Neuron (in vitro differentiated cells): ENCODE measurements around the gene DTNBP1.

ENCODE experiments used
- H2AFZ ChIP-seq: one replicate; pipeline ENCODE4 v1.6.1; 2013; ENCODE audit warnings: low read depth, mild to moderate bottlenecking, inconsistent platforms, low read length, moderate library complexity
- H3K27me3 ChIP-seq: one replicate; pipeline ENCODE4 v1.6.1; 2013; ENCODE audit warnings: low read length; ENCODE audit not compliant: insufficient read depth
- H3K36me3 ChIP-seq: one replicate; pipeline ENCODE4 v1.6.1; 2013; ENCODE audit warnings: low read length; ENCODE audit not compliant: insufficient read depth
- H3K4me1 ChIP-seq: one replicate; pipeline ENCODE4 v1.6.1; 2013; ENCODE audit warnings: low read length; ENCODE audit not compliant: insufficient read depth
- H3K4me3 ChIP-seq: 2 replicates; pipeline ENCODE4 v1.5.1; 2013; ENCODE audit warnings: mild to moderate bottlenecking, low read length, moderate library complexity
- H3K9me3 ChIP-seq: one replicate; pipeline ENCODE4 v1.6.1; 2013; ENCODE audit warnings: low read length

Gene DTNBP1

DNA sequence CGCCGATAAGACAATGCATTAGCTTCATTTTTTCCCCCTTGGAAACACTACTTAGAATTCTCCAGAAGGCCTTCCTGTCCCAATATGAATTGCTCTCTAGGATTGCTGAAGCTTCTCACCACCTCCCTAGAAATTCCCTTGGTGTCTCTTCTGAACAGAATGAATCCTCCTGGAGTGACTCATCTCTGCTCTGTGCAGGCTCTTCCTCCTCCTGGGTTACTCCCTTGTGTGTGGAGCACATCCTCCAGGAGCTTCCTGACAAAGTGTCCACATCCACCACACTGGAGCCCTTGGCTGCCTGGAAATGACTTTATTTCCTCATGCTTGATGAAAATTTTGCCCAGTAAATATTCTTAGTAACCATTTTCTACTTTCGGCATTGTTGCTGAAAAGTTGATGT lies 54.4 kb downstream of the DTNBP1 start:
- Histone ChIP-seq H2AFZ (no peak overlapping the region), H3K36me3 (no peaks in the 10 kb centered on the region), H3K9me3 (peaks cover 7% of the 10 kb centered on the region), H3K4me3 (no peak overlapping the region), H3K27me3 (no peaks in the 10 kb centered on the region), H3K4me1 (no peaks in the 10 kb centered on the region)

DNA sequence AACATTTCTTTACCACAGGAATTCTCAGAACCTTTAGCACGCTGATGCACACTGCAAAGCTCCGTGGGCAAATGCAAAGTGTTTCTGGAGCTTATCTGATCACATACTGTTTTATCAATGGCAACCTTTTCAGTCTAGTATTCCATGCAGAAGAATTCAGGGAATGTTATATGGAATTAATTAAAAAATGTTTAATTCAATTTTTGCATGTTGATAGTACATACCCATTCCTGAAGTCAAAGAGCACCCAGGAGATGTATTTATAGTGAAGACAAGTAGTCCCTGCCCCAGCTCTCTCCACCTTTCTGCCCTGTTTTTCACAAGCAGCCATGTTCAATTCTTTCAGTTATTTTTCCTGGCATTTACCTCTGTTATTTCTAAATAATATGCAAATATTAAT lies 55.2 kb downstream of the DTNBP1 start:
- Histone ChIP-seq H2AFZ (no peak overlapping the region), H3K9me3 (peaks cover 5% of the 10 kb centered on the region), H3K36me3 (no peaks in the 10 kb centered on the region), H3K27me3 (no peaks in the 10 kb centered on the region), H3K4me1 (no peaks in the 10 kb centered on the region), H3K4me3 (no peak overlapping the region)

DNA sequence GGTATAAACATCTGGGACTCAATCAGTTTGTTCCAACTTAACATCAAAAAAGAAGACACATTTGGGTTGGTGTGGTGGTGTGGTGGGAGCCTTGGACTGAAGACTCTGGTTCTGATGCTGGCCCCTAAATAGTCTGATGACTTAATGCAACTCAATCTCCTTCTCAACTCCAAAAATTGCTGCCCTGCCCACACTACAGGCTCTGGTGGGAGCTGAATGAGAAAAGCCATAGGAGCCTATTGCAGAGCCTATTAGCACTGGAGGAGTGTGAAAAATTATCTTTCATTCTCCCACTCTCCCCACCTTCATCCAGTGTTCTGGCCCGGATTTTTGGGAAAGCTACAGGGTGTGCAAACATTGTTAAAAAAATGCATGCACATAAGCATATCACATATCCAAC lies 56.5 kb downstream of the DTNBP1 start:
- H3K4me3 ChIP-seq = no peak overlapping the region
- no peaks in the 10 kb centered on the region for H3K27me3 ChIP-seq
- no peak overlapping the region for H2AFZ ChIP-seq
- peaks cover 5% of the 10 kb centered on the region for H3K9me3 ChIP-seq
- no peaks in the 10 kb centered on the region for H3K36me3 ChIP-seq
- no peaks in the 10 kb centered on the region for H3K4me1 ChIP-seq

DNA sequence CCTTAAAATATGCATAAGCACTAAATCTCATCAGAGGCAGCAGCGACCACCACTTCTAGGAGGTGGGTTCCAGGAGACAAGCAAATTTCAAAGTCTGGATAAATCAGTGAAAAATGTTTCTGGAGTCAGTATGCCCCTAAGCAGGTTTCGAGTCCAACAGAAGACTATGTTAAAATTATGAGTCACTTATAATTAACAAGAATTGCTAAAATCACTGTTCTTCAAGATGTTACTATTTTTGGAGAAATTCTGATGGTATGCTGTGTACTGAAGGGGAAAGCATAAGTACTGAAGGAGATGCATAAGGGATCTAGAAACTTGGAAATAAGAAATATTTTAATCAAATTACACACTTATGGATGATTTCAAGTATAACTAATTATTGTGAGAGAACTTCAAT lies 58.0 kb downstream of the DTNBP1 start:
- H3K9me3 ChIP-seq = no peaks in the 10 kb centered on the region
- no peaks in the 10 kb centered on the region for H3K4me1 ChIP-seq
- H2AFZ ChIP-seq = no peak overlapping the region
- H3K27me3 ChIP-seq = no peaks in the 10 kb centered on the region
- no peak overlapping the region for H3K4me3 ChIP-seq
- H3K36me3 ChIP-seq = no peaks in the 10 kb centered on the region

DNA sequence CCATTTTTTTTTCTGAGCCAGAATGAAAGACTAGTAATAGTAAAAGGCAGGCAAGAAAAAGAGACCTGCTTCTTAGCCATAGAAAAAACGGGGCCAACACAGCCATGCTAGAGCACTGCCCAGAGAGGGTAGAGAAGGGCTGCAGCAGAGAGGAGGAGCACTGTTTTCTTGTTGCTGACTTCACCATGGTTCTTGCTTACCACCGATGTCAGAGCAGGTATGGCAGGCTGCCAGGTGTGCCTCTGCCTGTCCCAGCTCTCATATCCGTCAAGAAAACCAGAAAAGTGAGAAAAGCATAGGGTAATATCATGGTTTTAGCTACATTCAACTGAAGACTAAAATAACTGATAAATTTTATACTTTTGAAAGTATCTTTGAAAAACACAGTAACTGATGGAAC lies 60.7 kb downstream of the DTNBP1 start:
- Histone ChIP-seq H3K4me3 (no peak overlapping the region), H3K36me3 (no peaks in the 10 kb centered on the region), H3K4me1 (no peaks in the 10 kb centered on the region), H3K9me3 (no peaks in the 10 kb centered on the region), H2AFZ (no peak overlapping the region), H3K27me3 (no peaks in the 10 kb centered on the region)

DNA sequence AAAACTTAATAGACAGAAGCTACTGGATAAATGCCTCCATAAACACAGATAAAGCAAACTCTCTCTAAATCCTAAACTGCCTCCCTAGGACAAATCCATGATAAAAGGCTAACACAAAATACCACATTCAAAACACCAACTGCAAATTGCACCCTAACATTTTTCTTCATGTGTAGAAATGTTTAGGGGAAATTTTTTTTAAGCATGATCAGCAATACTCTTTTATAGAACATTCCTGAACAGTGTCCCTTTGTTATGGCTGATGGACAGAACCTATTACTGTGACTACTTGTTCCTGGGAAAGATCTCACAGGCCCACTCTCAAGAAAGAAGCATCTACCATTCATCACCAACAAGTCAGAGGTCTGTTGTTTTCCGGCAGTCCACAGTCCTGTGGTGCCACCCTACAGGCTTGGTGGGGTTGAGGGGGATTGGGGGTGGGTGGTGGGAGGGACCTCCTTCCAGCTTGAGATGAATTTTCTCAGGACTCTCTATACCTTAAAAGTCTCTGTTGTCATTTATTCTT lies 64.5 kb downstream of the DTNBP1 start:
- Histone ChIP-seq H3K27me3 (no peaks in the 10 kb centered on the region), H2AFZ (no peak overlapping the region), H3K36me3 (no peaks in the 10 kb centered on the region), H3K4me3 (no peak overlapping the region), H3K4me1 (no peaks in the 10 kb centered on the region), H3K9me3 (no peaks in the 10 kb centered on the region)

DNA sequence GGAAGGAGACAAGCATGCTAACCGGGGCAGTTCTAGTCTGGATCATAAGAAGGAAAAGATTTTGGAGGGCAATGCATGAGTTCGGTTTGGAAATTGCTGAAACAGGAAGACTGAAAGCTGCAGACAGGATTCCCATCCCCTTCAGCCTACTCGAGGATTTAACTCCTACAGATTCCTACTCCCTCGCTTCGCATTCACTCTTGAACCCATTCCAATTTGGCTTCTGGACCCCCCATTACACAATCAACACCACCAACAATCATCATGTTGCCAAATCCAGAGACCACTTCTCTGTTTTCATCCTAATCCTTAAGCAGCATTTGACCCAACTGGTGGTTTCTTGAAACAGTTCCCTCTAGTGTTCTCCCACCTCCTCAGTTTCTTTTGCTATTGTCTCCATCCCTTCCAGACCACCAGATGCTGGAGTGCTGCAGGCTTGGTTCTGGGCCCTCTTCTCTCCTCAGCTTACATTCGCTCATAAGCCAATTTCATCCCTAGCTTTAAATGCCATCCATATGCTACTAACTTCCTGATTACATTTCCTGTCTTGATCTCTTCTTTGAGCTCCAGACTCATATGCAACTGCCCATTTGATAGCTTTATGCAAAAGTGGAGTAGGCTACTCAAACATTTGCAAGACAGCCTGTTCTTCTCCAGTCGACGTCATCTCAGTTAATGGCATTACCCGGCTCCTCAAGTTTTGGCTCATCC lies 66.5 kb downstream of the DTNBP1 start:
- no peaks in the 10 kb centered on the region for H3K4me1 ChIP-seq
- H3K27me3 ChIP-seq = no peaks in the 10 kb centered on the region
- H3K36me3 ChIP-seq = no peaks in the 10 kb centered on the region

DNA sequence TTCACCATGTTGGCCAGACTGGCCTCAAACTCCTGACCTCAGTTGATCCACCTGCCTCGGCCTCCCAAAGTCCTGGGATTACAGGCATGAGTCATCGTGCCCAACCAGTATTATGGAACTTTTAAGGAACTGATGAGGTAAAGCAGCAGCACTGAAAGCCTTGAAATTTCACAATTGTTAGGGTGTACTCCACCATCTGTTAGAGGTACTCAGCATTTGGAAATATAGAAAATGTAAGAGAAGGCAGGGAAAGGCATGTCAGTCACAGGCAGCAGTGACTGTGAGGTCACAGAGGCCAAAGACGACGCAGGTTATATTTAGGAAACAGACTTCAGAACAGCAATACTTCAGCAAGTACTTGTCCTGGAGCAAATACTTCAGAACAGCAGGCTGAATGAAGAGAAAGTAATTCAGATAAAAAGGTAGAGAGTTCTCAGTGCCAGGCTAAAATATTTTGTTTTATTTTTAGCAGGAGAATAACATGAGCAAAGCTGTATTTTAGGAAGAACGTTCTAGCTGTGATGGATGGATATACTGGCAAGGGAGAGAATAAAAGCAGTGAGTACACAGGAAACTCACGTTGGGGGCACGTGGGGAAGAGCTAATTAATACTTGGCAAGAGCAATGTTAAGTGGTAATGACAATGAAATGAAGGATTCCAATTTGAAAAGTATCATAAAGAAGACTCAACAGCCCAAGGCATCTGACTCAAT lies 67.2 kb downstream of the DTNBP1 start:
- no peak overlapping the region for H2AFZ ChIP-seq
- H3K4me1 ChIP-seq = no peaks in the 10 kb centered on the region
- no peaks in the 10 kb centered on the region for H3K36me3 ChIP-seq
- no peak overlapping the region for H3K4me3 ChIP-seq
- no peaks in the 10 kb centered on the region for H3K9me3 ChIP-seq
- no peaks in the 10 kb centered on the region for H3K27me3 ChIP-seq

More for the DNA sequence above, 66.5 kb downstream of the DTNBP1 start:
- Histone ChIP-seq H3K9me3 (no peaks in the 10 kb centered on the region), H3K4me3 (no peak overlapping the region), H2AFZ (no peak overlapping the region)

DNA sequence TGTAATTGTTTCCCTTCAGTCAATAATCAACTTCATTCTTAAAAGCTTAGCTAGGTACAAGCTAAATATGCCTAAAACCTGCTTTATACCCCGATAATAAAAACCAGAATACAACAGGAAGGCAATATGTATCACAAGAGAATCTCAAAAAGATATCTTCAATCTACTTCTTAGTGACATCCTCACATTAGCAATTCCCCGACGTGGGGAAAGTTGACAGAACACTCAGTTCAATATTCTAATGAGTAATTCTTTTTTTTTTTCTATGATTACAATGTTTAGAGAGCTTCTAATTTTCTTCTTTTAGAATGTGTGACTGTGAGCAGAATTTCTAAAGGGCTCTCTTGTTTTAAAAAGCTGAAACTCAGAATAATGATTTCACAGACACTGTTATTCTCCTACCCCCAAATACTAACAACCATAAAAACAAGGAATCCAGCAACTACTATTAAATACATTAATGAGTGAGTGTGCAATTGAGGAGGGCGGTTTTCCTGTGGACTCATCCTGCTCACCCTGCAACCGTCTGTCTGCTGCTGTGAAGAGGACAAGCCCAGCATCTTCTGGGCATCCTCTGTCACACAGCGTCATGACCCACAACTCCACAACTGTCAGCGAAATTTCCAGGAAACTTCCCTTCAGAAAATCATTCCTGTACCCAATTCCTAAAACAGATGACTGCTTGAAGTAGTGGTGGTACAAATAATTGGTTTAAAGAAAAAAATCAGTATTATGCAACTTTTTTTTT lies 68.1 kb downstream of the DTNBP1 start:
- Histone ChIP-seq H3K9me3 (no peaks in the 10 kb centered on the region), H3K4me3 (no peak overlapping the region), H3K4me1 (no peaks in the 10 kb centered on the region), H3K27me3 (no peaks in the 10 kb centered on the region), H3K36me3 (no peaks in the 10 kb centered on the region), H2AFZ (no peak overlapping the region)

DNA sequence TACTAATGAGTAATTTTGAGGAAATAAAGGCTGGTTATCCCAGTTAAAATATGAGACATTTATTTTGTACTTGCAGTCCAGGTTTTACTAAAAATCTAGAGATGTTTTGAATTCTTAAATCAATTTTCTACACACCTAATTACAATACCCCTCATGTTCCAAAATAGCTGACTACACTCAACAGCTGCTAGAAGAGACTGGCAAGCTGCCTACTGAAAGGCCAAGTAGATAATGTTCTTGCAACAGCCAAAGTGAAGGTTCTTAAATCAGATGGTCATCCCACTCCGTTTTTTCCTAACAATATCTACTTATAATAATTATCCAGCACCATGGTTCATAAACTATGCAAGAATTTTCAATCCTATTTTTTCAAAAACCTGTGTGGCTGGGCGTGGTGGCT lies 69.0 kb downstream of the DTNBP1 start:
- no peak overlapping the region for H2AFZ ChIP-seq
- H3K4me3 ChIP-seq = no peak overlapping the region
- H3K27me3 ChIP-seq = no peaks in the 10 kb centered on the region
- no peaks in the 10 kb centered on the region for H3K36me3 ChIP-seq
- no peaks in the 10 kb centered on the region for H3K4me1 ChIP-seq
- H3K9me3 ChIP-seq = no peaks in the 10 kb centered on the region

DNA sequence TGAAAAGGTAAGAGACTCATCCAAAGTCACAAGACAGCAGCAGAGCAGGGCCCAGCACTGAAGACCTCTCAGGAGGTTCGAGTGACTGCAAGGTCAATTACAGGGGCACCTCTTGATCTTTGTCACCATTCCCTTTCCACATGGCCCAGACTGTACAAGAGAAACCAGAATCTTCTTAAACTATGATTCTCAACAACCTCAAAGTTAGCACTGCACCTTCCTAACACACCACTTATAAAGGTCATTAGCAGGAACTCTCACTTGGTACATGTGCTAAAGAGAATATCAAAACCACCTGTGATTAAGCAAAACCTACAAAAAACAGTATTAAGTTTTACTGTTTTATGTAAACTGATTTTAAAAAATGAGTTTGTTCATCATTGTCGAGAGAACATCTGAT lies 70.2 kb downstream of the DTNBP1 start:
- H3K27me3 ChIP-seq = no peaks in the 10 kb centered on the region
- H2AFZ ChIP-seq = no peak overlapping the region
- H3K9me3 ChIP-seq = no peaks in the 10 kb centered on the region
- H3K36me3 ChIP-seq = no peaks in the 10 kb centered on the region
- no peaks in the 10 kb centered on the region for H3K4me1 ChIP-seq
- H3K4me3 ChIP-seq = no peak overlapping the region

DNA sequence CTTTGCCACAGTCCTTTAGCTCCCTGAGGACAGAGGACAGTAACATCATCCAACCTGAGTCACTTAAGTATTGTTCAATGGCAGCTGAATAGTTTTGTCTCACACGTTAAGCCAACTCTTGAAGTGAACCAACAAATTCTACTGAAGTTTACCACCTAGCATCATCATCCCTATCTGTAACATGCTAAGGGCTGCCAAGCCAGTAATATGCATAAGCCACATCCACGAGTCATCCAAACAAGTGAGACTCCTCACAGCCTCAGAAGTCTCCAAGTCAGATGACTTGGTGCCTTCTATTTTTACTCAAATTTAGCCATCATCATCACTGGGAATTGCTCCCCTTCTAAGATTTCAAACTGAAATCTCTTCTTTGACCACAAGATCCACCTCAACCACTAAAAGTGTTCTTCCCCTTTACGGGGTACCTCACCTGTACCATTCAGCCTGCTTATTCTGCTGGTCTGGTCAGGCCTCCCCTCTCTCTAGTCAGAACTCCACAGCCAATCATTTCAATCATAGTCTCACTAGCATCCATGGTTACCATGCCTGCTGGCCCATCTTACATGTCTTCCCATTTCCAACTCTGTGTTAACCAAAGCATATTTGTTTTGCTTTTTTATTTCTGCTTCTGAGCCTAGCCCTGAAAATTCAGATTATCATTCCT lies 73.7 kb downstream of the DTNBP1 start:
- no peaks in the 10 kb centered on the region for H3K36me3 ChIP-seq
- H3K27me3 ChIP-seq = no peaks in the 10 kb centered on the region
- no peak overlapping the region for H3K4me3 ChIP-seq
- H3K9me3 ChIP-seq = no peaks in the 10 kb centered on the region
- H3K4me1 ChIP-seq = peaks cover 3% of the 10 kb centered on the region
- no peak overlapping the region for H2AFZ ChIP-seq

DNA sequence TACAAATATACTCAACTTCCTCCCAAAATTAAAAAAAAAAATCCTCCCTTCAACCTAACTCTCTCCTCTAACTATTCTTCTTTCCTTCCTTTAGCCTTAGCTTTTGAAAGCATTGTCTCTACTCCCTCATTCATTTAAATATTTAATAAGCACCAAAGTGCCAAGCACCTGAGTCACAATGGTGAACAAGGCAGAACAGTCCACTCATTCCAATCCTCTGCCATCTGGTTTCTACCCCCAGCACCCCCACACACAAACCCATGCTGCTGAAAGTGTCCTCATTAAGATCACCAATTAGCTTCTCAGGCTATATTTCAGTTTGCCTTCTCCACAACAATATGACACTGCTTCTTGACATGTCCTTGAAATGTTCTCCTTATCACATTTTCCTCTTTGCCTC lies 76.3 kb downstream of the DTNBP1 start:
- Histone ChIP-seq H3K4me3 (no peak overlapping the region), H3K4me1 (peaks cover 3% of the 10 kb centered on the region), H3K9me3 (no peaks in the 10 kb centered on the region), H3K36me3 (no peaks in the 10 kb centered on the region), H3K27me3 (no peaks in the 10 kb centered on the region), H2AFZ (no peak overlapping the region)
